ENCODE results near the gene PPP2R3A. TPM values are rescaled to one million over a fixed set of nuclear protein-coding genes. Genes with fewer than 3 reads are reported as not detected.

The PPP2R3A gene
- total RNA-seq, 4 donors from 2014 or later = 16.8 to 30.3 (median 25.6) TPM

DNA sequence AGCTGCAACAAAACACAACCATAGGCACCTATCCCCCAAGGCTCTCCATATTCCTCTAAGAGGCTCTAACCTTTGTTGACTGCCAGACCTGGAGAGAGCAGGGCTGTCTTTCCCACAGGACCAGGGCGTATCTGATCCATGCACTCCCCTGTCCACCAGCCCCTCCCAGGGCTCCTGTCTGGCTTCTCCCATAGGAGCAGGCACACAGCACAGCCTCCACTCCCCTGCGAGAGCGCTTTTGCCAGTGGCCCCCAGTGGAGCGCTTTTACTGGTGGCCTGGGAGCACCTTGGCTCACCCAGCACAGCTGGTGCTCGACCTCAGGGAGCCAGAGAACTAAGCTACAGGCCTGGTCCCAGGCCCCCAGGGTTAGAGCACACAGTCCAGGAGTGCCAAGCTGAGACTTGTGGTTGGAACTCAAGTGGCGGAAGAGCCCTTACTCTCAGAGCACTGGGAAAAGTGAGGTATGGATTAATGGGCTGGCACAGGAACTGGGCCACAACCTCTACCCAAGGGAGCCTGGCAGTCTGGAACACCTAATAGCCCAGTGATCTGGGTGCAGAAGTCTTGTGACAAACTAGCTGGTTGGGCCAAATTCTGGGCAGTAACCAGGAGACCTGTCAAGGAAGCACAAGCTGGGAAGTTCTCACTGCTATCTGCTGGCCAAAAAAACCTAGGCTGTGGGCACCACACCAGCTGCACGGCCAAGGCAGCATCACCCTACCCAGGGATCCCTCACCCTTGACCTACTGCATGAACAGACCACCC is 79.6 kb downstream of the PPP2R3A start:
- Histone ChIP-seq H3K4me1 (peaks cover 19 to 20% of the 10 kb centered on the region in 2 donors), H3K9me3 (no peaks in the 10 kb centered on the region), H3K36me3 (peaks cover 0 to 24% of the 10 kb centered on the region in 2 donors), H3K4me3 (no peak overlapping the region), H3K27me3 (no peaks in the 10 kb centered on the region), H3K27ac (peak overlapping the region in 3 of 4 donors; percentile 14 to 59 (median 48))
- in situ Hi-C loops (cut with MboI; ENCODE audit: low sequenced_read_pairs in 4 of 4) = loop anchor here in 2 of 4 donors (5.0 to 25.0 kb wide), 3 partner anchors 123 to 1258 kb away; partner anchors contain the start of gene EPHB1 (in 1 of the 2)
- TF ChIP-seq POLR2A (IDR thresholded peaks at IDR 0.05) (no peak), CTCF (IDR thresholded peaks at IDR 0.05 in 4 of 5, conservative IDR thresholded peaks at IDR 0.05 in 1 of 5) (no peak)
- intact Hi-C loops (cut with DNase I; ENCODE audit: low total_unique reads) = loop anchor here (5.0 kb wide), 1 partner anchor 78 kb away; the partner anchor contains the start of gene PPP2R3A
- peak; percentile 28 to 53 for ATAC-seq
- DNase-seq = no peak

- ATAC-seq = peak in 1 of 2 donors; percentile 49
- no peaks in the 10 kb centered on the region for H3K9me3 ChIP-seq
- peak overlapping the region in 1 of 4 donors; percentile 59 for H3K27ac ChIP-seq
- intact Hi-C loops (cut with DNase I; ENCODE audit: low total_unique reads) (no loop called here), in situ Hi-C loops (cut with MboI; ENCODE audit: low sequenced_read_pairs in 4 of 4) (loop anchor here in 1 of 4 donors (25.0 kb wide), 1 partner anchor 1261 kb away; the partner anchor contains the start of gene EPHB1)
- H3K4me3 ChIP-seq = no peak overlapping the region
- no peak for TF ChIP-seq CTCF (IDR thresholded peaks at IDR 0.05 in 4 of 5, conservative IDR thresholded peaks at IDR 0.05 in 1 of 5)
- no peak for TF ChIP-seq POLR2A (IDR thresholded peaks at IDR 0.05)
- H3K36me3 ChIP-seq = peaks cover 0 to 35% of the 10 kb centered on the region in 2 donors
- H3K4me1 ChIP-seq = peaks cover 11 to 17% of the 10 kb centered on the region in 2 donors
- no peaks in the 10 kb centered on the region for H3K27me3 ChIP-seq
- no peak for DNase-seq
Observed at GRCh38 chr3:136048068-136048467, 82.5 kb downstream of the PPP2R3A start.

DNA sequence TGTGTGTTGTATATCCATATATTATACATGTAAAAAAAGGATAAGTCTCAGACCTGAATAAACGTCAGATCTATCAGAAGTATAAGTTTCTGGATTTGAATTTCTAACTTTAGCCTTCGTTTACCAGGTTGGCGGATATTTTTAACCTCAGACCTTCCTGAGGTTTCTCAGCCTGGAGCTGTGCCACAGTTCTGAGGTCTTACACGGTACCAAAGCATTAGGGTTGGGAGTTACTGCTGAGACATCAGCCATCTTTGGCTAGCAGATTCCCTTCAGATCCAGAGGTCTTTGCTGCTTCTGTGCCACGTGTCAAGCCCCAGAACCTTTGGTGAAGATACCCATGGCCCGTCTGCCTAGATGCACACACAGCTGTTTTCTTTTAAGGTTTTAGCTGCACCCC is 84.7 kb downstream of the PPP2R3A start:
- no peaks in the 10 kb centered on the region for H3K9me3 ChIP-seq
- DNase-seq (no peak), ATAC-seq (no peak)
- peak overlapping the region in 3 of 4 donors; percentile 2 to 49 (median 14) for H3K27ac ChIP-seq
- no peaks in the 10 kb centered on the region for H3K27me3 ChIP-seq
- H3K4me1 ChIP-seq = peaks cover 15 to 27% of the 10 kb centered on the region in 2 donors
- H3K36me3 ChIP-seq = peaks cover 0 to 19% of the 10 kb centered on the region in 2 donors
- intact Hi-C loops (cut with DNase I; ENCODE audit: low total_unique reads) = no loop called here
- H3K4me3 ChIP-seq = no peak overlapping the region
- in situ Hi-C loops (cut with MboI; ENCODE audit: low sequenced_read_pairs in 4 of 4) = no loop called here
- TF ChIP-seq POLR2A (IDR thresholded peaks at IDR 0.05) (no peak), CTCF (IDR thresholded peaks at IDR 0.05 in 4 of 5, conservative IDR thresholded peaks at IDR 0.05 in 1 of 5) (no peak)

DNA sequence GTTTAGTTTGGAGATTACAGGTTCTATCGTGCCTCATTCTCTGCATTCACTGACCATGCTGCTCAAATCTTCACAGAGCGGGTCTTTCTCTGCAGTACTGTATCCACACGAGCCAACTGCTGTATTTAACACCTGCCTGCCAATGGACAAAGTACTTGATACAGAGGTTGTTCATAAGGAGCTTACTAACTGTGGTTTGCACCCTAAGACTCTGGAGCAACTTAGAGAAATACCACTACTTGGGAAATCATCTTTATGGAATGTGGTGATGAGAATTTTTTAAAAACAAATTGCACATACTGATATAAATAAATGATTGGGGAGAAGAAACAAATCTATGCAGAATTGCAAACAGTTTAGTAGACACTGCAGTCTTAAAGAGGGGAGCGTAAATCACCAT is 90.0 kb downstream of the PPP2R3A start:
- Histone ChIP-seq H3K4me3 (no peak overlapping the region), H3K27me3 (no peaks in the 10 kb centered on the region), H3K9me3 (no peaks in the 10 kb centered on the region), H3K27ac (peak overlapping the region in 2 of 4 donors; percentile 42 to 50), H3K4me1 (peaks cover 4 to 11% of the 10 kb centered on the region in 2 donors), H3K36me3 (peaks cover 0 to 14% of the 10 kb centered on the region in 2 donors)
- TF ChIP-seq CTCF (IDR thresholded peaks at IDR 0.05 in 4 of 5, conservative IDR thresholded peaks at IDR 0.05 in 1 of 5) (no peak), POLR2A (IDR thresholded peaks at IDR 0.05) (no peak)
- intact Hi-C loops (cut with DNase I; ENCODE audit: low total_unique reads) (no loop called here), in situ Hi-C loops (cut with MboI; ENCODE audit: low sequenced_read_pairs in 4 of 4) (no loop called here)
- ATAC-seq (no peak), DNase-seq (no peak)

Measured in gastrocnemius medialis (tissue), 4 donors.